Neural cell (in vitro differentiated cells): ENCODE measurements around the gene MVD. TPM values are rescaled to one million over a fixed set of nuclear protein-coding genes. Genes with fewer than 3 reads are reported as not detected.
A peak's percentile ranks its signal among the peaks of the same experiment; 100 is the strongest.

Experiments used
- H2AFZ ChIP-seq: fragments of 200-600, 300-800 bp; sonication (generic), shearing (Covaris generic); 2 replicates; pipeline ENCODE4 v1.6.0; 2014; ENCODE audit warnings: low read depth, mild to moderate bottlenecking, antibody characterized with exemption, low read length, moderate library complexity
- H3F3A ChIP-seq: fragments of 200-600 bp; shearing (Covaris generic); 2 replicates; pipeline ENCODE4 v1.6.1; 2016; ENCODE audit warnings: mild to moderate bottlenecking, moderate library complexity, mixed read lengths, antibody characterized with exemption, low read length; ENCODE audit not compliant: insufficient read depth, poor library complexity, severe bottlenecking
- H3K27ac ChIP-seq: fragments of 200-600, 300-800 bp; sonication (generic), shearing (Covaris generic); 2 replicates; pipeline ENCODE4 v1.5.1; 2014; ENCODE audit warnings: mild to moderate bottlenecking, low read length, moderate library complexity
- H3K27me3 ChIP-seq: fragments of 300-800, 200-600 bp; sonication (generic), shearing (Covaris generic); 2 replicates; pipeline ENCODE4 v1.6.0; 2014; ENCODE audit warnings: mild to moderate bottlenecking, low read depth, low read length, moderate library complexity; ENCODE audit not compliant: insufficient read depth
- H3K36me3 ChIP-seq: fragments of 300-800, 200-600 bp; sonication (generic), shearing (Covaris generic); 2 replicates; pipeline ENCODE4 v1.5.1; 2014; ENCODE audit warnings: mild to moderate bottlenecking, antibody characterized with exemption, low read length, moderate library complexity; ENCODE audit not compliant: insufficient read depth
- H3K4me2 ChIP-seq: fragments of 300-800, 200-600 bp; sonication (generic), shearing (Covaris generic); 2 replicates; pipeline ENCODE4 v1.6.0; 2014; ENCODE audit warnings: mild to moderate bottlenecking, low read length
- H3K4me3 ChIP-seq: fragments of 300-800, 200-600 bp; sonication (generic), shearing (Covaris generic); 2 replicates; pipeline ENCODE4 v1.5.1; 2014; ENCODE audit warnings: mild to moderate bottlenecking, low read length, moderate library complexity
- H3K79me2 ChIP-seq: fragments of 200-600 bp; shearing (Covaris generic); replicated peaks from 2 replicates; pipeline ENCODE4 v1.6.0; 2014; ENCODE audit warnings: mild to moderate bottlenecking, low read length, moderate library complexity; ENCODE audit not compliant: insufficient read depth
- H3K9ac ChIP-seq: fragments of 300-800, 200-600 bp; sonication (generic), shearing (Covaris generic); 2 replicates; pipeline ENCODE4 v1.6.1; 2016; ENCODE audit warnings: mild to moderate bottlenecking, low read length, mixed read lengths
- H3K9me2 ChIP-seq: fragments of 200-600 bp; shearing (Covaris generic); 2 replicates; pipeline ENCODE4 v1.6.1; 2016; ENCODE audit warnings: mild to moderate bottlenecking, low read length, mixed read lengths; ENCODE audit not compliant: insufficient read depth
- H3K9me3 ChIP-seq: fragments of 200-600, 300-800 bp; sonication (generic), shearing (Covaris generic); 2 replicates; pipeline ENCODE4 v1.6.1; 2016; ENCODE audit warnings: mild to moderate bottlenecking, mixed run types, low read length, moderate library complexity, mixed read lengths
- H4K20me1 ChIP-seq: fragments of 200-600 bp; shearing (Covaris generic); 2 replicates; pipeline ENCODE4 v1.6.1; 2016; ENCODE audit warnings: mild to moderate bottlenecking, mixed run types; ENCODE audit not compliant: insufficient read depth
- CTCF ChIP-seq: fragments of 450-650 bp; IDR thresholded peaks from 2 replicates; pipeline ENCODE4 v1.5.1; 2014; ENCODE audit warnings: antibody characterized with exemption, mild to moderate bottlenecking, moderate library complexity; ENCODE audit not compliant: poor library complexity, severe bottlenecking
- EP300 ChIP-seq: fragments of 450-650 bp; conservative IDR thresholded peaks from 2 replicates; pipeline ENCODE4 v1.6.1; 2014; ENCODE audit warnings: antibody characterized with exemption, mild to moderate bottlenecking, moderate library complexity; ENCODE audit not compliant: poor library complexity, severe bottlenecking
- EZH2 ChIP-seq: fragments of 200-600, 300-800 bp; shearing (Covaris generic), sonication (generic); IDR thresholded peaks from 2 replicates; pipeline ENCODE4 v1.6.1; 2014; ENCODE audit warnings: antibody characterized with exemption, low read length, borderline replicate concordance, mild to moderate bottlenecking; ENCODE audit not compliant: insufficient read depth, poor library complexity, severe bottlenecking
- MXI1 ChIP-seq: fragments of 450-650 bp; conservative IDR thresholded peaks from 2 replicates; pipeline ENCODE4 v1.6.1; 2014; ENCODE audit warnings: antibody characterized with exemption, mild to moderate bottlenecking; ENCODE audit not compliant: poor library complexity, severe bottlenecking
- POLR2AphosphoS5 ChIP-seq: IDR thresholded peaks from 2 replicates; pipeline ENCODE4 v1.6.1; 2012
- RAD21 ChIP-seq: fragments of 450-650 bp; conservative IDR thresholded peaks from 2 replicates; pipeline ENCODE4 v1.6.1; 2014; ENCODE audit warnings: antibody characterized with exemption, mild to moderate bottlenecking, moderate library complexity
- SMC3 ChIP-seq: fragments of 450-650 bp; conservative IDR thresholded peaks from 2 replicates; pipeline ENCODE4 v1.6.1; 2014; ENCODE audit warnings: antibody characterized with exemption, mild to moderate bottlenecking, moderate library complexity; ENCODE audit not compliant: poor library complexity
- TAF1 ChIP-seq: IDR thresholded peaks from 2 replicates; pipeline ENCODE4 v1.6.1; 2012; ENCODE audit warnings: low read depth
- polyA plus RNA-seq: library from polyadenylated mRNA; depleted of rRNA; stranded (reverse); fragments of >200 nt; gene quantifications from 2 replicates; pipeline ENCODE4 v1.2.3, GENCODE V29; 2014
- TF ChIP-seq, protein P1 (sequence below): IDR thresholded peaks from 2 replicates; pipeline ENCODE4 v1.6.1; 2012; ENCODE audit warnings: borderline replicate concordance

Gene MVD
- polyA plus RNA-seq, 1 donor from 2014 or later: 232 TPM

- Histone ChIP-seq H3K9ac (peak overlapping the region; percentile 7), H3K9me2 (no peaks in the 10 kb centered on the region), H3K36me3 (no peaks in the 10 kb centered on the region), H3K9me3 (no peaks in the 10 kb centered on the region), H3K79me2 (no peaks in the 10 kb centered on the region), H3K27me3 (no peaks in the 10 kb centered on the region), H3F3A (no peaks in the 10 kb centered on the region), H3K27ac (no peak overlapping the region), H3K4me2 (no peak overlapping the region), H3K4me3 (peak overlapping the region; percentile 56), H2AFZ (no peak overlapping the region), H4K20me1 (no peaks in the 10 kb centered on the region)
- TF ChIP-seq EZH2 (no peak), POLR2AphosphoS5 (no peak), CTCF (no peak), RAD21 (no peak), TAF1 (no peak), EP300 (no peak), MXI1 (no peak), SMC3 (no peak)
- TF ChIP-seq, protein P1, sequence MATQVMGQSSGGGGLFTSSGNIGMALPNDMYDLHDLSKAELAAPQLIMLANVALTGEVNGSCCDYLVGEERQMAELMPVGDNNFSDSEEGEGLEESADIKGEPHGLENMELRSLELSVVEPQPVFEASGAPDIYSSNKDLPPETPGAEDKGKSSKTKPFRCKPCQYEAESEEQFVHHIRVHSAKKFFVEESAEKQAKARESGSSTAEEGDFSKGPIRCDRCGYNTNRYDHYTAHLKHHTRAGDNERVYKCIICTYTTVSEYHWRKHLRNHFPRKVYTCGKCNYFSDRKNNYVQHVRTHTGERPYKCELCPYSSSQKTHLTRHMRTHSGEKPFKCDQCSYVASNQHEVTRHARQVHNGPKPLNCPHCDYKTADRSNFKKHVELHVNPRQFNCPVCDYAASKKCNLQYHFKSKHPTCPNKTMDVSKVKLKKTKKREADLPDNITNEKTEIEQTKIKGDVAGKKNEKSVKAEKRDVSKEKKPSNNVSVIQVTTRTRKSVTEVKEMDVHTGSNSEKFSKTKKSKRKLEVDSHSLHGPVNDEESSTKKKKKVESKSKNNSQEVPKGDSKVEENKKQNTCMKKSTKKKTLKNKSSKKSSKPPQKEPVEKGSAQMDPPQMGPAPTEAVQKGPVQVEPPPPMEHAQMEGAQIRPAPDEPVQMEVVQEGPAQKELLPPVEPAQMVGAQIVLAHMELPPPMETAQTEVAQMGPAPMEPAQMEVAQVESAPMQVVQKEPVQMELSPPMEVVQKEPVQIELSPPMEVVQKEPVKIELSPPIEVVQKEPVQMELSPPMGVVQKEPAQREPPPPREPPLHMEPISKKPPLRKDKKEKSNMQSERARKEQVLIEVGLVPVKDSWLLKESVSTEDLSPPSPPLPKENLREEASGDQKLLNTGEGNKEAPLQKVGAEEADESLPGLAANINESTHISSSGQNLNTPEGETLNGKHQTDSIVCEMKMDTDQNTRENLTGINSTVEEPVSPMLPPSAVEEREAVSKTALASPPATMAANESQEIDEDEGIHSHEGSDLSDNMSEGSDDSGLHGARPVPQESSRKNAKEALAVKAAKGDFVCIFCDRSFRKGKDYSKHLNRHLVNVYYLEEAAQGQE: no peak
Measured at GRCh38 chr16:88649924-88650748, 12.8 kb downstream of the MVD start.

DNA sequence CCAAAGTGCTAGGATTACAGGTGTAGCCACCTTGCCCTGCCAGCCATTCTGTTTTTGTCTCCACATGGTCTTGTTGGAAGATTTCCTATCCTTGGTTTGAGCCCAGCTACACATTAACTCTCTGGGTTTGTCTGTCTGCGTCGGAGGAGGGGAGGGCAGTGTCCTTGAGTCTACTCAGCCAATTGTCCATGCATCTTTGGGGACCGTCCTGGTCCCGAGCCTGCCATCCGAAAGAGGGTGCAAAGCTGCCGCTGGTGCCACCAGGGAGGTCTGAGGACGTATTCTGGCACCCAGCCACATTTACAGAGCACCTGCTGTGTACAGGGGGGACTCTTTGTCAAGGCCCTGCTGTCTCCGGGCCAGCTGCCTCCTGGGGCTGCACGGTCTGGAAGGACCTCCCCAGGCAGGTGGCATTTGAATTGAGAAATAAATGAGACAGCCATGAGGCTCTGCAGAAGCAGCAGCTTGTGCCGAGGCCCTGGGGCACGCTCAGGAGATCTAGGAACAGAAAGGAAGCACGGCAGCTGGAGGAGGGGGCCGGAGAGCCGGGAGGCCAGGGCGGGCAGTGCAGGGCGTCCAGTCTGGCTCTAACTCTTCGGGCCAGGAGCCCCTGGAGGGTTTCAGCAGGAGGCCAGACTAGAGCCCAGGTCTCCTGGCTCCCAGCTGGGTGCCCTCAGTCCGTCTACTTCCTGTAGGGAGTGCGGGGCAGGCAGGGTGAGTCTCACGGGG, 13.5 kb downstream of the MVD start:
- TF ChIP-seq EP300 (no peak), TAF1 (no peak), SMC3 (no peak), EZH2 (no peak), RAD21 (no peak), POLR2AphosphoS5 (no peak), CTCF (no peak)
- TF ChIP-seq, protein P1: no peak
- Histone ChIP-seq H3K9me3 (no peaks in the 10 kb centered on the region), H3K9ac (no peak overlapping the region), H4K20me1 (no peaks in the 10 kb centered on the region), H3K9me2 (no peaks in the 10 kb centered on the region), H3K36me3 (no peaks in the 10 kb centered on the region), H3K27ac (no peak overlapping the region), H3K4me3 (no peak overlapping the region), H3K4me2 (no peak overlapping the region), H3K79me2 (no peaks in the 10 kb centered on the region), H2AFZ (no peak overlapping the region), H3F3A (no peaks in the 10 kb centered on the region), H3K27me3 (no peaks in the 10 kb centered on the region)
